GM18517 (cell line): ENCODE measurements around the gene CHMP6.

Experiments used
- ATAC-seq: cut with Tn5 transposase; IDR thresholded peaks from one replicate; pipeline ENCODE4 v1.9.1; 2021; ENCODE audit warnings: mild to moderate bottlenecking, moderate library complexity; ENCODE audit not compliant: unreplicated experiment

The CHMP6 gene

GRCh38 chr17:80991645-80992076 lies at the start of gene CHMP6:
Gene CHMP6, plus strand, starts transcription at chr17:80991841. Its CDS starts 78 bp downstream, at chr17:80991919.
- ATAC-seq = no peak

GRCh38 chr17:80942423-80943345 lies 49.0 kb upstream of the CHMP6 start:
- no peak for ATAC-seq

- no peak for ATAC-seq
These were observed 48.1 kb upstream of the CHMP6 start for GRCh38 chr17:80943346-80944145.

- ATAC-seq = no peak
These were observed 47.3 kb upstream of the CHMP6 start for GRCh38 chr17:80944326-80944725.

GRCh38 chr17:80945736-80946135 lies 45.9 kb upstream of the CHMP6 start:
- no peak for ATAC-seq

GRCh38 chr17:80946449-80946848 lies 45.2 kb upstream of the CHMP6 start:
- no peak for ATAC-seq

- ATAC-seq = no peak
These were observed 44.3 kb upstream of the CHMP6 start for GRCh38 chr17:80947200-80947940.

- no peak for ATAC-seq
These were observed 43.3 kb upstream of the CHMP6 start for GRCh38 chr17:80948019-80948975.

GRCh38 chr17:80948976-80949450 lies 42.6 kb upstream of the CHMP6 start:
- no peak for ATAC-seq

- no peak for ATAC-seq
These were observed 41.9 kb upstream of the CHMP6 start for GRCh38 chr17:80949451-80950421.

- no peak for ATAC-seq
These were observed 41.0 kb upstream of the CHMP6 start for GRCh38 chr17:80950466-80951120.

GRCh38 chr17:80951121-80952090 lies 40.2 kb upstream of the CHMP6 start:
- no peak for ATAC-seq

GRCh38 chr17:80952291-80952690 lies 39.4 kb upstream of the CHMP6 start:
- ATAC-seq = no peak

- ATAC-seq = no peak
These were observed 37.9 kb upstream of the CHMP6 start for GRCh38 chr17:80953471-80954315.

GRCh38 chr17:80955078-80955477 lies 36.6 kb upstream of the CHMP6 start:
- no peak for ATAC-seq

- ATAC-seq = no peak
These were observed 35.9 kb upstream of the CHMP6 start for GRCh38 chr17:80955671-80956280.
